Stimulated activated CD8-positive, alpha-beta memory T cell treated with anti-CD3 and anti-CD28 coated beads, Interleukin-4, amount 100 ng/mL, for 48 hours (primary cell): ENCODE measurements around the gene BRME1.
"Not testable (repeated sequence)": the region's sequence is repeated elsewhere in the genome, so short reads cannot be mapped to it uniquely, and the experiment has no call there.

Source experiments
- DNase-seq: peaks from one replicate; pipeline ENCODE4 v3.0.0-alpha.2; 2020

BRME1 gene

DNA sequence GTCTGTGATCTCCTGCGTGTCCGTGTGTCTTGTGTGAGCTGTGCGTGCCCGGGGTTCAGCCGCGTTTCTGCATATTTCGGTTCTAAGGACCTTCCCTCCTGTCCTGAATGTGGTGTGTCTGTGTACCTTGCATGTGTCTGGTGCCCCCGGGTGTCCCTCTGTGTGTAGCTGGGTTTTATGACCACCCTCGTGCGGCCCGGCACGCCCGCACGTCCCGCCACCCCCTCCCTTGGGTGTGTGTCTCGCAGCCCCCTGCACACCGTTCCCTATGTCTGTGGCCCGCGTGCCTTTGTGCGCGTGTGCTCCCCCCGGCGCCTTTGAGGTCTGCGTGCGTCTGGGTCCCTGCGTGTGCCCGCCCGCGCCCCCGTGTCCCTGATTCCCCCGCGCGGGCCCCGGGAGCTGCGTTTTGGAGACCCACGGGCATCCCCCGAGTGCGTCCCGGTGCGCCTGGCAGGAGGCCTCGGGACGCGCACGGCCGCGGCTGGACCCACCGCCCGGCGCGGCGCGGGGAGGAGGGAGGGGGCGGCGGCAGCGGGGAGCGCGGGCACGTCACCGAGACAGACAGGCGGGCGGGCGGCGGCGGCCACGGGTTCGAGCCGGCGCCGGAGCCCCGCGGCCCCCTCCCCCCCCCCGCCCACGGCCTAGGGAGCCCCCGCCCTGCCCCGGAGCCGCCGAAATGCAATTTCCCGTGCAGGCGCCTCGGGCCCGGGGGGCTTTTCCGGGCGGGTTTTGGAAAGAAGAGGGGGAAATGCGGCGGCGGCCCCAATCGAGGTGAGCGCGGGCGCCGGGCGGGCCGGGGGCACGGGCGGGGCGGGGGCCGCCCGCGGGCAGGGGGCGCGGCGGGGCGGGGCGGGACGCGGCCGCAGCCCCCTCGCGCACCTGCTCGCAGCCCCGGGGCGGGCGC, 41.0 kb downstream of the BRME1 start:
- DNase-seq, result no peak

DNA sequence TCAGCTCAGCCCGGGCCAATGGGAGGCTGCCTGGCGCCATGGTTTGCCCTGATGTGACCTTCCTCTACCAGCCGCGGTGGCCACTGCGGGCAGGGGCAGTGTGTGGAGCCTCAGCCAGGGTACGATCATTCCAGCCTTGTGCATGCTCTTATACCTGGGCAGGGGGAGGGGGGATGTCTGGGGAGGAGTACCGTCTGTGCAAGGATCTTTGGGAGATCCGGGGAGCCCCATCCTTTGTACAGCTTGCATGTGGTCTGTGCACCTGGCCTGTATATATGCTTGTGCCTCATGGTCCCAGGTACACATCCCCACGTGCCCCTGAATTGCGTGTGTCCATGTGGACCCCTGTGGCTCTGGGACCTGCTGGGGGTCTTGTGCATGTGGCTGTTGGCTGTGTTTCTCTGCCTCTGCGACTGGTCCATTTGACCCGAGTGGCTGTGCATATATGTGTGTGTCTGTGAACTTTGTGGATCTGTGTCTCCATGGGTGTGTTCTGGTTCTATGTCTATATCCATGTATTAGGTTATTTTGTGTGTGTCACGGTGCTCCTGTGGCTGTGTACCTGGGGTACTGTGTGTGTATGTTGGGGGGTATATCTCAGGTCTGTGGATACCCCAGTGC, 41.8 kb downstream of the BRME1 start:
- no peak for DNase-seq

DNA sequence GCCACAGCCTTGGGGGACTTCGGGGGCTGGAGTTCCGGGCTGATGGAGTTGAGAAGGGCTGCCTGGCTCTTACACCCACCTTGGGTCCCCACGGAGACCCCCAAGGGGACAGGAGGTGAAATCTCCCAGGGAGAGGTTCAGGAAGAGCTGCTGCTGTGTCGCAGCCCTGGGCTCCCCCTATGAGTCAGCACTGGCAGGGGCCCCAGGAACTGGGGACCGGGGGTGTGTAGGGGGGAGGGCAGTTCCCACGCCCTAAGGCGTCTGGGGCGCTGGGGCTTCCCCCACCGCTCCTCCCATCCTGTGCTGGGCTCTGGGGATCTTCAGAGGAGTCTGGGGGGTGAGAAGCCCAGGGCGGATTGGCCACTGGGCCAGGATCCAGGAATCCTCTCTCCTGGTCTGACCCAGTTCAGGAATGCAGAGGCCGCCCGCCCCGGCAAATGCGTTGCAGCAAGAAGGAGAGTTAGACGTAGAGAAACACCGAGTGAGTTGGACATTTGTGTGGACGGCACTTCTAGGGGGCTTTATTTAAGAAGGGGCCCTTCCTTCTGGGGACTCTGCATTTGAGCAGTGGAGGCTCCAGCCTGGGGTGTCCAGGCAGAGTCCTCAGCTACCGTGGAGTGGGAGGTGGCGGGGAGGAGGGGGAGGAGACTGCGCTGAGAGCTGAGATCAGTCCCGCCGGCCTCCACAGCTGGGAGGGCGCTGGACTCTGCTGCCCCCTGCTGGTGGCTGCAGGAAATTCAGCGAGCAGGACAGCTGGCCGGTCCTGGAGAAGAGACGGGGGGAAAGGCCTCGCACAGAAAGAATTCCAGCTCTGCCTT, 44.0 kb downstream of the BRME1 start:
- peak; percentile 95 for DNase-seq

DNA sequence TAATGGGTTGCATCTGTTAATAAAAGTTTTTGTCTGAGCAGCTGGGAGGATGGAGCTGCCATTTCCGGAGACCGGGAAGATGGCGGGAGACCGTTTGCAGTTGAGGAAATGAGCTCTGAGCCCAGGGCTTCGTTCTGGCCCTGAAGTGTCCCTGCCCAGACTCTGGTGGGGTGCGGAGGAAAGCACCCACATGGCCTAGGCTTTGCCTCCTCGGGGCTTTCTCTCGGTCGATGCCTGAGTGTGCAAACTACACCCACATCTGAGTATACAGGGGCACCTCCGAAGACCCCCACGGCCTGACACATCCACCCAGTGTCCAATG, 44.6 kb downstream of the BRME1 start:
- DNase-seq, result no peak

DNA sequence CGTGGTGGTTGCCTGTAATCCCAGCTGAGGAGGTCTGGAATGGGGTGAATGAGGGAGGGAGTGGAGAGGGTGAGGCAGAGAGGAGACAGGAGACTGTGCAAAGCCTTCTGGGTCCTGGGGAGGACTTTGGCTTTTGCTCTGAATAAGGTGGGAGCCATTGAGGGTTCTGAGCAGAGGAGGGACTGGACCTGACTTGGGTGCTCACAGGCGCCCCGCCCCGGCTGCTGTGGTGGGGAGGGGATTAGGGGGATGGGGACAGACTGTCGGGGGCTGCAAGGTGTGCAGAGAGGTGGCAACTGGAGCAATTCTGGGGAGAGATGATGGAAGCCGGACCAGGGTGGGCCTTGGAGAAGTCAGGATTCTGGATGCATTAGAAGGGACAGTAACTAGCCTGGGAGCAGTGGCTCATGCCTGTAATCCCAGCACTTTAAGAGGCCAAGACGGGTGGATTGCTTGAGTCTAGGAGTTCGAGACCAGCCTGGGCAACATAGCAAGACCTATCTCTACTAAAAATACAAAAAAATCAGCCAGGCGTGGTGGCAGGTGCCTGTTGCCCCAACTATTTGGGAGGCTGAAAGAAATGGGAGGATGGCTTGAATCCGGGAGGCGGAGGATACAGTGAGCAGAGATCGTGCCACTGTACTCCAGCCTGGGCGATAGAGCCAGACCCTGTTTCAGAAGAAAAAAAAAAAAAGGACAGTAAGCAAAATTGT, 45.1 kb downstream of the BRME1 start:
- no peak for DNase-seq

DNA sequence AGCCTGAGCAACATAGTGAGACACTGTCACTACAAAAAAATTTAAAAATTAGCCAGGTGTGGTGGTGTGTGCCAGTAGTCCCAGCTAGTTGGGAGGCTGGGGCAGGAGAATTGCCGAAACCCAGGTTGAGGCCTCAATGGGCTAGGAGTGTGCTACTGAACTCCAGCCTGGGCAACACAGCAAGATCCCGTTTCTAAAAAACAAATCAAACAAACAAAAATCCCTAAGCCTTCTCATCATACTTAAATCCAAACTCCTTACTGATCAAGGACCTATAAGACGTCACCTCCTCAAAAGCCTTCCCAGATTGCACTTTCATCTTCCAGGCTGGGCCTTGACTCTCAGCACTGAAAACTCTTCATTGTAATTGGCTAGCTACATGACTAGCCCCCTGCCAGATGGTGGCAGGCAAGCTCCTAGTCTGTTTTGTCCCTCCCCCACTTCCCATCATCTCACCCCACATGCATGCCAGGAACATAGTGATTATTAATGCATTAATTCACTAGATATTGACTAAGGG, 46.5 kb downstream of the BRME1 start:
- no peak for DNase-seq

DNA sequence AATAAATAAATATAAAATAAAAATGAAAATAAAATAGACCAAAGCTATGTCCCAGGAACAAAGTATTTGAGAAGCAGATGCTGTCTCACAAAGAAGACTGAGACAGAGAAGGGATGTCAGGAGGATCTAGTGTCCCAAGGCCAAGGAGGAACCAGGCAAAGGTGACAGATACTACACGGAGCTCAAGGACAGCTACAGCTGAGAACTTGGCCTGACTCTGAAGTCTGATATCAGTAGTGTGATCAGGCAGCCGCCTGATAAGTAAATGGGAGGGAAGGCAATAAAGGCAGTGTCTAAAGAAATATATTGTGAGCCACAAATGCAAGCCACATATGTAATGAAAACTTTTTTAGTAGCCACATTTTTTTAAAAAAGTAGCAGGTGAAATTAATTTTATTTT, 49.4 kb downstream of the BRME1 start:
- no peak for DNase-seq

DNA sequence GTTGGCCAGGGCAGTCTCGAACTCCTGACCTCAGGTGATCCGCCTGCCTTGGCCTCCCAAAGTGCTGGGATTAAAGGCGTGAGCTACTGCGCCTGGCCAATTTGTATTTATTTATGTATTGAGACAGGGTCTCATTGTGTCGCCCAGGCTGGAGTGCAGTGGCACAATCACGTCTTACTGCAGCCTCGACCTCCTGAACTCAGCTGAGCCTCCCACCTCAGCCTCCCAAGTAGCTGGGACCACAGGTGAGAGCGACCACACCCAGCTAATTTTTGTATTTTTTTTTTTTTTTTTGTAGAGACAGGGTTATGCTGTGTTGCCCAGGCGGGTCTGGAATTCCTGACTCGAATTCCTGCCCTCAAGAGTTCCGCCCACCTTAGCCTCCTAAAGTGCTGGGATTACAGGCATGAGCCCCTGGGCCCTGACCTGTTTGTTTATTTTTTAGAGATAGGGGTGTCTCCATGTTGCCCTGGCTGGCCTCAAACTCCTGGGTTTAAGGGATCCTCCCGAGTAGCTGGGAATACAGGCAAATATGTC, 53.7 kb downstream of the BRME1 start:
- not testable (repeated sequence) for DNase-seq

DNA sequence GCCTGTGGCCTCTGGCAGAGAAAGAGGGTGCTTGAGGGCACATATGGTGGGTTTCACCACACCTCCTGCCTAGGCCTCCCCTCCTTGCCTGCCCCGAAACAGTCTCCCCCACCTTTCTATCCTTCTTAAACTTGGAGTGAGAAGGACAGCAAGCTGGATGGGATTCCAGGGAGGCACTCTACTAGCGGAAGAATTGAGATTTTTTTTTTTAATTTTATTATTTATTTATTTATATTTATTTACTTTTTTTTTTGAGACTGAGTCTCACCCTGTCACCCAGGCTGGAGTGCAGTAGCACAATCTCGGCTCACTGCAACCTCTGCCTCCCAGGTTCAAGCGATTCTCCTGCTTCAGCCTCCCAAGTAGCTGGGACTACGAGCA, 54.2 kb downstream of the BRME1 start:
- not testable (repeated sequence) for DNase-seq

DNA sequence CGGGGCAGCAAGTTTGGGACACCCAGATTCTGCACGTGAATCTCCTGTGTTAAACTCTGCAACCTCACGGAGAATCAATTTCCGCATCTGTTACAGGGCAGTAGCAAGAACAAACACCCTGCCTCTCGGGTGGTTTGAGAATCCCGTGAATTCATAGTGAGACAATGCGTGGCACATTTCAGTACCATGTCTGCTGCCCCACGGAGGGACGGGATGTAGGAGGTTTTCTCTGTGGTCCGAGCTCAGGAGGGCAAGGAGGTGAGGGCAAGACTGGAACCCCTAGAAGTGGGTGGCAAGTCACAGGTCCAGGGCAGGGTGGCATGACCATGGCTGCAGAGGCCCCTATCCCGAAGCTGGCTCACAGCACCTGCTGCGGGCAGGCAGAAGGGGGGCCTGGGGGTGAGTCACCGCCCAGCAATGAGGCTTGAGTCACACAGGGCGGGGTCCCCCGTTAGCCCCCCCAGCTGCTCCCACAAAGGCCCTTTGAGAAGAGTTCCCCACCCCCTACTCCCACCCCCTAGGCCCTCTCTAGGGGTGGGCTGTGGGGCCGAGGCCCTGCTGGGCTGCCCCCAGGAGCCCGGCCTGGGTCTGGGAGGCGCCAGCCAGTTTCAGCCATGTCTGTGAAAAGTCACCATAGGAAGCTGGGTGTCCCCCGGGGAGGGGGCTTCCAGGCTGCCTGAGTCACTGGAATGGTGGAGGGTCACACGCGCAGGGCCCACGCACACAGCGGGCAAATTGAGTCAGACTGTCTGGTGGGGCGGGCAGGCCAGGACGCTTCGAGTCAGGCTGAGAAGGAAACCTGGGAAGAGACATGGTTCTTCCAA, 54.8 kb downstream of the BRME1 start:
- peak; percentile 74 for DNase-seq

DNA sequence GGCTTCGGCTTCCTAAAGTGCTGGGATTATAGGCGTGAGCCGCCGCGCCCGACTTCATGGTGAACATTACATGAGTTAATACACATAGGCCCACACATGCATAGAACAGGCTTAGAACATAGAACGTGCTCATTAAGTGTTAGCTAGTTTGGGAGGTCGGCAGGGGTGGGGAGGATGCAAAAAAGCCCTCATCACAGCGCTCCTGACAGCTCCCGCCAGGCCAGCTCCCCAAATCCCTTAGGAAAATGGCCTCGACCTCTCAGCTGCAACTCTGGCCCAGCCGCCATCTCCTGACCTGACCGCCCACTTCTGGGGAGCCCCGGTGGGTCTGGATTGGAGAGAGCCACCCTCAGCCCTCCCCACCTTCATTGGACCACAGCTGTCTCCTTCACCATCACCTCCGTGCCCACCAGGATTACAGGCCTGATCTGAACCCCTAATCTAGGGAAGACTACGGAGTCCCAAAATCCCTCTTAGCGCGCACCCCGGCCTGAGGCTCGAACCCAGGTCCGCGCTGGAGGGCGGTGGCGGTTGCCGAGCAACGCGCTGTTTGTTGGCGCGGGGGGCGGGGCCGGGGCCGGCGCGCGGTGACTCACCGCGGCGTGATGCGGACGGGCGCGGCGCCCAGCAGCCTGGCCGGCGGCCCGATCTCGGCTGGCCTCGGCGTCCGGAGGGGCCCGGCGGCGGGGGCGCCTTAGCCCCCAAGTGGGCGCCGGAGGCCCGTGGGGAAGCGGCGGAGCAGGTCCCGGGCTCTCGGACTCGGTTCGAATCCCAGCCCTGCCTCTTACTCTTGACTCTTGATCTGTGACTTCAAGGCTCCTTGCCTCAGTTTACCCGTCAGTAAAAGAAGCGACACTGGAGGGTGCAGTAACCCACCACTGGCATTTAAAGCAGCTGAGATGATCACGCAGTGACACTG, 55.7 kb downstream of the BRME1 start:
- DNase-seq, result peak; percentile 82

DNA sequence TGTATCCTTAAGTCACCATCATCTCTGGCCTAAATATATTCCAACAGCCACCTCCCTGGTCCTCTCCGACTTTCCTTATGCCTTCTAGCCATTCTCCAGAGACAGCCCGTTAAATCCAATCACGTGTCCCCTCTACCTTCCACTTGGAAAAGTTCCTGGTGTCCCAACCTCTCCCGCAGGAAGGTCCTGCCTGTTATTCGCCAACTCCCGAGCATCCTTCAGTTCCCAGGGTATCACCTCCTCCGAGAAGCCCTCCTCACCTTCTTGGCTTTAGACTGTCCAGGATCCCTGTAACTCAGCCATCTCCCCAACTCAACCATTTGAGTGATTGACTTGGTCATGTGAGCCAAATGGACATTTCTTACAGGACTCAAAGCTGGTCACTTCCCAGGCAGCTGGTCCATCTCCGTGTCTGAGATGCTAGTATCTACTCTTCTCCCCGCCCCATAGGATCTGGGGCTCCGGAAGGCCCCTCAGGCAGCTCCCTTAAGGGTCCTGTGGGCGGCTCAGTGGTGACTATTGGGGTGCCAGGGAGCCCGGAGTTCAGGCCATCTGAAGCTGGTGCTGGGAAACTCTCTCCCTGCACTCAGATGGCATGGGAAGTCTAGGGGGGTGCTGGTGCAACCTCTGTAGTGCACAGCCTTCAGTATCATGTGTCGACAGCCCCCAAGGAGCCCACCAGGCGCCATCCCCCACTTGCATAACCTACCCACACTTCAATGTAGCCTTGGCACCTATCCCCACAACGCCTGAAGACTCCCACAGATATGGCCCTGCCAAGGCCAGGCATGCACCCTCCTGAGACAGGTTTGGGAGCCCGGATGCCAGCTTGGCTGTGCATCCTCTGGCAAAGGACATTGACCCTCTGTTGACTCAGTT, 56.9 kb downstream of the BRME1 start:
- DNase-seq, result no peak

DNA sequence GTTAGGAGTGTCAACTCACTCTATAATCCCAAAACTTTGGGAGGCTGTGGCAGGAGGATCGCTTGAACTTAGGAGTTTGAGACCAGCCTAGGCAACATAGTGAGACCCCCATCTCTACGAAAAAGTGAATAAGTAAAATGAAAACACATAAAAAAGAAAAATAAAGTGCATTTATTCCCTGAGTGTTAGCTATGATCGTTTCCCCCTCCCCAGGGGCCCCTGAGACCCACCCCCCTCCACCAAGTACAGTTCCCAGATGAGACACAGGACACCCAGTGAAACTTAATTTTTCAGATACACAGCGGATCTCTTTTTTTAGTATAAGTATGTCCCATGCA, 57.6 kb downstream of the BRME1 start:
- DNase-seq, result no peak

DNA sequence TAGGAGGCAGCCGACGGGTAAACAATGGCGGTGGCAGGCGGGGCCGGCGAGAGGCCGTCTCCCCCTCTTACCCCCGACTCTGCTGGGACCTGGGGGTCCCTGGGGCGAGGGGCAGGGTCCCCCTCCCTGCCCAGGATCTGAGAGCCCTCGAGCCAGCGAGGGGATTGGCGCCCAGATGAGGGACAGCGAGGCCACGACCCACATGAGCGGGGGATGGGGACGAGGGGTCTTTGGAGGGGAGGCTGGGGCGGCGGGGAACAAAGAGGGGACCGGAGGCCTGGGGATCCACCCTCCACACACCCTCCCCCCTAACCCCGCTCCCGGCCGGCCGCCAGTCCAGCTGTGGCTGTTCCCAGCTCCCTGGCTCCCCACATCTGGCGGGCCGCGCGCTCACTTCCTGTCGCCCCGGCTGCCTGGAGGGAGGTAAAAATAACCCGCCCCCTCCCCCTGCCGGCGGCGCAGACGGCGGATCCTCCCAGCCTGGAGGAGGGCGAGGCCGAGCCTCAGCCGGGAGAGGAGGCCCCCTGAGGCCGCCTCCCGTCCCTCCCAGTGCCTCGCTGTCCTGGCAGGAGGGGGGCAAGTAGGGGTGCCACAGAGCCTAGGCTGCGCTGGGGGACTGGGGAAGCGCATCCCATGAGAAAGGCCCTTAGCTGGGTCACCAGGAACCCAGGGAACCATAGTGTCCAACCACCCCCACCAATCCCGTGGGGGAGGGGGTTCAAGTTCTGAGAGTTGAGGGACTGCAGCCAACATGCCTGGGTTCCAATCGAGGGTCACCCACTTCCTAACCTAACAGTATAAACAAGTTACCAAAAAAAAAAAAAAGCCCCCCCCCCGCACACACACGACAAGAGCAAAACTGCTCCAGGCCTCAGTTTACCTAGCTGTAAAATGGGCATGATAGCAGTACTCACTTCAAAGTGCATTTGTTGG, 58.2 kb downstream of the BRME1 start:
- peak; percentile 87 for DNase-seq

DNA sequence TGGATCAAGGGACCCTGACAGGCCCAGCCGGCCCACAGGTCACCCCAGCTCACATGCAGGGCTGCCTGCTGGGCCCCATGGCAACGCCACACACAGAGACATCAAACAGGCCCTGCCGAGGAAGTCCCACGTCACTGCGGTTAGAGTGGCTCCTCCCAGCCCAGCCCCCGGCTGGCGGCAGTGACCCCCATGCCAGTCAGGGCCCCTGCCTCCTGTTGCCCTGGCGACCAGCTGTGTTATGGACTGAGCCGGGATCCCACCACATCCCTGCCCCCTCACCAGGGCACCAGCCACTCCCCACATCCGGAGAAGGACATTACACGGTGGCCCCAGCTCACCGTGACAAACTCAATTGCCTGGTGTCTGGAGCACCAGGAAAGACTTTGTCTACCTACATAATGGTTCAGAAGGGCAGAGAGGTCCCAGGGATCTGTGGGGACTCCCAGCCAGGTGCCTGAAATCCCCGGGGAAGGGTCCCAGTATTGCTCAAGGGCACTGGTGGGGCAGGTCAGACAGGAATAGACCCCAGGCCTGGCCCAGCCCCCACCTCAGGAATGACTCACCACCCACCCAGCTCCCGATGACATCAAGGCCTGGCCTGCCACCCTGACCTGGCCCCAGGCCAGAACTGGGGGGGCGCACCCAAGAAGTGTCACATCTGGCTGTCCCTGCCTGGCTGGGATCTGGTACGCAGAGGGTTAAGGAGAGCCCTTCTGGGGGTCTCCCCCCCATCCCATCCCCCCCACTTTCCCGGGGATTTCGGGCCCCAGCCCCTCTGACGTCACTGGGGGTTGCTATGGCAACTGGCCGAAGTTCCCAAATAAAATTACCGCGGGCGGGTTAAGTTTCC, 59.1 kb downstream of the BRME1 start:
- peak; percentile 98 for DNase-seq

DNA sequence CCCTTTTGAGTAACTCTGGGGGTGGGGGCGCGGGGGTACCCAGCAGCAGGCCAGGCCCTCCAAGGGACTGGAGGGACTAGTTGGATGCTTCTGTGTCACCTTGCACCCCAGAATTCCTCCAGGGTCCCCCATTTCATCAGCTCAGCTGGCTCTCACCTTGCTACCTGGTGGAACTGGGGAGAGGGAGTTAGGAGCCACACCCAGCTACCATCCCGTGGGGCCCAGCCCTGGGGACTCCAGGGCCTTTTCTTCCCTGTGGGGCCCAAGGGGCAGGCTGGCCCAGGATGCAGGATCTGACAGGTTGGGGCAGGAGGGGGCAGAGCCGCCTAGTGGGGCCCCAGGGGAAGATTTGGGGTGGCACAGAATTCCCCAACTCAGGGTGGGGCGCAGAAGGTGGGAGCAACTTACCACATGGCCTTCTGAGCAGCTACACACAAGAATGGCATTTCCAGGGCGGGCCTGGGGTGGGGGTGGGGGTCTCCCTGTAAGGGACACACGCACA, 61.7 kb downstream of the BRME1 start:
- DNase-seq, result peak; percentile 30
